ENCODE measurements around the gene ZNF536. TPM values are rescaled to one million over a fixed set of nuclear protein-coding genes. Genes with fewer than 3 reads are reported as not detected.

The ZNF536 gene
- total RNA-seq, 1 experiment from 2014 or later: not detected

GRCh38 chr19:30528919-30529318 lies 156.7 kb downstream of the ZNF536 start:
- DNase-seq (ENCODE audit: low read depth): no peak

- DNase-seq (ENCODE audit: low read depth): no peak
Observed at GRCh38 chr19:30529876-30530275, 157.7 kb downstream of the ZNF536 start.

GRCh38 chr19:30530751-30531150 lies 158.6 kb downstream of the ZNF536 start:
- DNase-seq (ENCODE audit: low read depth): no peak

- peak; percentile 42 for DNase-seq (ENCODE audit: low read depth)
Observed at GRCh38 chr19:30535011-30535410, 162.8 kb downstream of the ZNF536 start.

- no peak for DNase-seq (ENCODE audit: low read depth)
Observed at GRCh38 chr19:30536975-30537374, 164.8 kb downstream of the ZNF536 start.

- no peak for DNase-seq (ENCODE audit: low read depth)
Observed at GRCh38 chr19:30539315-30539714, 167.1 kb downstream of the ZNF536 start.

GRCh38 chr19:30539981-30540380 lies 167.8 kb downstream of the ZNF536 start:
- no peak for DNase-seq (ENCODE audit: low read depth)

- no peak for DNase-seq (ENCODE audit: low read depth)
Observed at GRCh38 chr19:30540761-30541160, 168.6 kb downstream of the ZNF536 start.

- DNase-seq (ENCODE audit: low read depth): no peak
Observed at GRCh38 chr19:30541575-30541974, 169.4 kb downstream of the ZNF536 start.

GRCh38 chr19:30543243-30543945 lies 171.2 kb downstream of the ZNF536 start:
- DNase-seq (ENCODE audit: low read depth): no peak

- no peak for DNase-seq (ENCODE audit: low read depth)
Observed at GRCh38 chr19:30545752-30546151, 173.6 kb downstream of the ZNF536 start.

- DNase-seq (ENCODE audit: low read depth): no peak
Observed at GRCh38 chr19:30546332-30546731, 174.1 kb downstream of the ZNF536 start.

GRCh38 chr19:30547246-30547645 lies 175.1 kb downstream of the ZNF536 start:
- DNase-seq (ENCODE audit: low read depth): no peak

GRCh38 chr19:30549151-30549550 lies 177.0 kb downstream of the ZNF536 start:
- DNase-seq (ENCODE audit: low read depth): no peak

- DNase-seq (ENCODE audit: low read depth): no peak
Observed at GRCh38 chr19:30551271-30551670, 179.1 kb downstream of the ZNF536 start.

GRCh38 chr19:30552593-30552992 lies 180.4 kb downstream of the ZNF536 start:
- DNase-seq (ENCODE audit: low read depth): no peak

GRCh38 chr19:30555075-30555790 lies 183.0 kb downstream of the ZNF536 start:
- no peak for DNase-seq (ENCODE audit: low read depth)

GRCh38 chr19:30555791-30556110 lies 183.6 kb downstream of the ZNF536 start:
- DNase-seq (ENCODE audit: low read depth): no peak

- DNase-seq (ENCODE audit: low read depth): no peak
Observed at GRCh38 chr19:30556230-30556711, 184.1 kb downstream of the ZNF536 start.

- no peak for DNase-seq (ENCODE audit: low read depth)
Observed at GRCh38 chr19:30557212-30557611, 185.0 kb downstream of the ZNF536 start.

- DNase-seq (ENCODE audit: low read depth): no peak
Observed at GRCh38 chr19:30557927-30558557, 185.9 kb downstream of the ZNF536 start.

- DNase-seq (ENCODE audit: low read depth): no peak
Observed at GRCh38 chr19:30558793-30559192, 186.6 kb downstream of the ZNF536 start.

- DNase-seq (ENCODE audit: low read depth): no peak
Observed at GRCh38 chr19:30559446-30559845, 187.3 kb downstream of the ZNF536 start.

All from M059J (cell line).